Measurements from ENCODE around the gene RASSF1. TPM values are rescaled to one million over a fixed set of nuclear protein-coding genes. Genes with fewer than 3 reads are reported as not detected.

RASSF1 gene
- total RNA-seq, 1 experiment from 2014 or later: 15.9 TPM

- H3K27ac ChIP-seq: no peak within 1 kb of the TSS
- peak; percentile 92 to 93 for DNase-seq
- ChIA-PET POLR2A (ENCODE audit: unreplicated experiment) (interaction anchor here (0.5 to 0.8 kb wide), 5 partner anchors 9 to 1886 kb away, joined by 3 to 4 read pairs (median 3); partner anchors contain the start of gene HYAL1), CTCF (interaction anchor here (0.6 kb wide), 1 partner anchor 12 kb away, joined by 18 read pairs; no protein-coding TSS in a partner anchor)
- peaks cover 38% of the 10 kb centered on the region for H3K79me2 ChIP-seq (ENCODE audit: low read depth)
- peak within 1 kb of the TSS; percentile 89 for H3K4me2 ChIP-seq
- H2AFZ ChIP-seq: peak within 1 kb of the TSS; percentile 90
- intact Hi-C loops (cut with micrococcal nuclease; ENCODE audit: unreplicated experiment): loop anchor here (1.0 to 5.0 kb wide), 2 partner anchors 8 to 1028 kb away; partner anchors contain the start of gene MANF
- no peaks in the 10 kb centered on the region for H3K9me3 ChIP-seq (ENCODE audit: insufficient read depth, low read depth)
- BruUV-seq (replicated peaks): no TSS peak
- no peaks in the 10 kb centered on the region; the same call in 1 of the 2 replicates for H3F3A ChIP-seq (ENCODE audit: insufficient read depth, low read depth)
- 0 out of 2 replicates have a peak, but pooled peaks cover 4% of the 10 kb centered on the region for H3K36me3 ChIP-seq (ENCODE audit: low read depth)
- H3K4me3 ChIP-seq: peak within 1 kb of the TSS; percentile 86
- TF ChIP-seq EZH2 (IDR thresholded peaks at IDR 0.05; ENCODE audit: low read depth) (no peak), CTCF (conservative IDR thresholded peaks at IDR 0.05) (no peak)
- peaks cover 22% of the 10 kb centered on the region for H4K20me1 ChIP-seq (ENCODE audit: insufficient read depth)
- peaks cover 27% of the 10 kb centered on the region for H3K4me1 ChIP-seq (replicated peaks; ENCODE audit: insufficient read depth)
- no peaks in the 10 kb centered on the region for H3K27me3 ChIP-seq (ENCODE audit: insufficient read depth, low read depth)
- no peaks in the 10 kb centered on the region for H3K9me2 ChIP-seq (ENCODE audit: insufficient read depth)
Observed at GRCh38 chr3:50358911-50359759, 18.5 kb upstream of the RASSF1 start, which contains the start of gene TMEM115. Gene TMEM115, minus strand, starts transcription at chr3:50359521. Its CDS starts 458 bp downstream, at chr3:50359063.

- Histone ChIP-seq H2AFZ (peak overlapping the region; percentile 88; the same call in 1 of the 2 replicates), H3K27me3 (ENCODE audit: insufficient read depth, low read depth) (no peaks in the 10 kb centered on the region), H3K36me3 (ENCODE audit: low read depth) (0 out of 2 replicates have a peak, but pooled peaks cover 4% of the 10 kb centered on the region), H3K4me2 (peak overlapping the region; percentile 89), H3F3A (ENCODE audit: insufficient read depth, low read depth) (no peaks in the 10 kb centered on the region; the same call in 1 of the 2 replicates), H3K27ac (no peak overlapping the region), H3K9me2 (ENCODE audit: insufficient read depth) (no peaks in the 10 kb centered on the region), H4K20me1 (ENCODE audit: insufficient read depth) (peaks cover 22% of the 10 kb centered on the region), H3K4me1 (replicated peaks; ENCODE audit: insufficient read depth) (peaks cover 27% of the 10 kb centered on the region), H3K79me2 (ENCODE audit: low read depth) (peaks cover 38% of the 10 kb centered on the region), H3K9me3 (ENCODE audit: insufficient read depth, low read depth) (no peaks in the 10 kb centered on the region), H3K4me3 (peak overlapping the region; percentile 86)
- intact Hi-C loops (cut with micrococcal nuclease; ENCODE audit: unreplicated experiment): loop anchor here (5.0 kb wide), 1 partner anchor 1029 kb away; the partner anchor contains the start of gene MANF
- DNase-seq: no peak
- CTCF ChIA-PET: no interaction called here
- TF ChIP-seq EZH2 (IDR thresholded peaks at IDR 0.05; ENCODE audit: low read depth) (no peak), CTCF (conservative IDR thresholded peaks at IDR 0.05) (no peak)
- POLR2A ChIA-PET (ENCODE audit: unreplicated experiment): interaction anchor here (0.5 to 0.7 kb wide), 3 partner anchors 22 to 1058 kb away, joined by 3 to 6 read pairs (median 3); partner anchors contain the start of gene HYAL1
- BruUV-seq (replicated peaks): no TSS peak
Observed at GRCh38 chr3:50358355-50358910, 17.8 kb upstream of the RASSF1 start.

DNA sequence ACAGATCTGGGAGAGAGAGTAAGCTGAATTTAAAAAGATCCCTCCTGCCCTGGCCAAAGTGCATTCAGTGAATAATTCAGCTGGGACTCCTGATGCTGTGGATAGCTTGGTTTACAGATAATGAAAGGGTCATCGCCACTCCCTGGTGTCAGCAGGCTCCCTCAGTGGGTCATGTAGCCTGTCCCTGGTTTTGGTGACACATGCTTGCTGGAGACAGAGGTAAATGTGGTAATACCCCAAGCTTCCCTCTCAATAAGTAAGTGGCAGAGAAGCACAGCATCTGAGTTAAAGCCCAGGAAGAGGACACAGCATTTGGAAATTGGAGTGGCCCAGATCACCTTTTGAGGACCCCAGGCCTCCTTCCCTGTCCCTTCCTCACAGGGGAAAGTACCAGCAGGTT is 16.8 kb upstream of the RASSF1 start:
- intact Hi-C loops (cut with micrococcal nuclease; ENCODE audit: unreplicated experiment): loop anchor here (5.0 kb wide), 1 partner anchor 1030 kb away; the partner anchor contains the start of gene MANF
- no TSS peak for BruUV-seq (replicated peaks)

More for the DNA sequence above, 16.8 kb upstream of the RASSF1 start:
- H3K27ac ChIP-seq: no peak overlapping the region
- TF ChIP-seq EZH2 (IDR thresholded peaks at IDR 0.05; ENCODE audit: low read depth): no peak
- no peak for TF ChIP-seq CTCF (conservative IDR thresholded peaks at IDR 0.05)
- no peak for DNase-seq
- CTCF ChIA-PET: no interaction called here
- no peaks in the 10 kb centered on the region for H3K9me2 ChIP-seq (ENCODE audit: insufficient read depth)
- no peak overlapping the region for H2AFZ ChIP-seq
- H3K9me3 ChIP-seq (ENCODE audit: insufficient read depth, low read depth): no peaks in the 10 kb centered on the region
- H3F3A ChIP-seq (ENCODE audit: insufficient read depth, low read depth): peaks cover 5% of the 10 kb centered on the region; the same call in 1 of the 2 replicates
- H3K79me2 ChIP-seq (ENCODE audit: low read depth): peaks cover 38% of the 10 kb centered on the region
- 0 out of 2 replicates have a peak, but pooled peaks cover 4% of the 10 kb centered on the region for H3K36me3 ChIP-seq (ENCODE audit: low read depth)
- H4K20me1 ChIP-seq (ENCODE audit: insufficient read depth): peaks cover 22% of the 10 kb centered on the region
- H3K4me2 ChIP-seq: peak overlapping the region; percentile 89
- H3K27me3 ChIP-seq (ENCODE audit: insufficient read depth, low read depth): no peaks in the 10 kb centered on the region
- H3K4me3 ChIP-seq: peak overlapping the region; percentile 86; the same call in 1 of the 2 replicates
- POLR2A ChIA-PET (ENCODE audit: unreplicated experiment): no interaction called here
- H3K4me1 ChIP-seq (replicated peaks; ENCODE audit: insufficient read depth): peaks cover 27% of the 10 kb centered on the region

Data from PC-9 (cell line).